BJ (cell line): Measurements from ENCODE around the gene KIF1A. TPM values are rescaled to one million over a fixed set of nuclear protein-coding genes. Genes with fewer than 3 reads are reported as not detected.

Source experiments
- CTCF ChIA-PET: fragments of 350-600 bp; formaldehyde crosslinking; extraction: SDS; loops from one replicate; lab custom pipeline; 2021; ENCODE audit warnings: antibody characterized with exemption, inconsistent platforms; lab: Yijun Ruan, JAX
- POLR2A ChIA-PET: fragments of 300-600 bp; sonication (Branson Sonifier 250); formaldehyde crosslinking; extraction: SDS; loops from one replicate; lab custom pipeline; 2021; ENCODE audit warnings: antibody characterized with exemption; lab: Charles Lee
- DNase-seq: peaks from one replicate; pipeline ENCODE4 v3.0.0-alpha.2; 2011; ENCODE audit warnings: low read depth
- H3K27me3 ChIP-seq: 2 replicates; pipeline ENCODE4 v1.6.0; 2011; ENCODE audit warnings: low read length; ENCODE audit not compliant: control insufficient read depth, insufficient read depth
- H3K36me3 ChIP-seq: 2 replicates; pipeline ENCODE4 v1.5.1; 2011; ENCODE audit warnings: low read length; ENCODE audit not compliant: control insufficient read depth, insufficient read depth
- H3K4me3 ChIP-seq: 2 replicates; pipeline ENCODE4 v1.5.1; 2011; ENCODE audit warnings: low read depth, mild to moderate bottlenecking, control low read depth, low read length
- CTCF ChIP-seq: IDR thresholded peaks from 2 replicates; pipeline ENCODE4 v1.5.1; 2011; ENCODE audit warnings: low read depth, mild to moderate bottlenecking, control low read depth, inconsistent platforms, low read length, moderate library complexity; ENCODE audit not compliant: insufficient read depth
- polyA plus RNA-seq: library from polyadenylated mRNA; depleted of rRNA; stranded (reverse); fragments of >200 nt; gene quantifications from 2 replicates; pipeline ENCODE4 v1.2.3, GENCODE V29; 2011

The KIF1A gene
- polyA plus RNA-seq, 1 experiment = 0.01 TPM

GRCh38 chr2:240816584-240817495 is 3.2 kb downstream of the KIF1A start:
- ChIA-PET CTCF (no interaction called here), POLR2A (no interaction called here)
- no peak for TF ChIP-seq CTCF
- Histone ChIP-seq H3K27me3 (peaks cover 16% of the 10 kb centered on the region), H3K4me3 (no peak overlapping the region), H3K36me3 (no peaks in the 10 kb centered on the region)
- no peak for DNase-seq

- H3K27me3 ChIP-seq = peaks cover 10% of the 10 kb centered on the region
- TF ChIP-seq CTCF = no peak
- ChIA-PET CTCF (no interaction called here), POLR2A (no interaction called here)
- DNase-seq = no peak
- H3K36me3 ChIP-seq = no peaks in the 10 kb centered on the region
- H3K4me3 ChIP-seq = no peak overlapping the region
These were observed 4.0 kb downstream of the KIF1A start for GRCh38 chr2:240815761-240816583.

GRCh38 chr2:240814946-240815760 is 4.9 kb downstream of the KIF1A start:
- H3K36me3 ChIP-seq = no peaks in the 10 kb centered on the region
- POLR2A ChIA-PET = no interaction called here
- TF ChIP-seq CTCF = no peak
- peaks cover 9% of the 10 kb centered on the region for H3K27me3 ChIP-seq
- CTCF ChIA-PET = interaction anchor here (0.8 to 1.0 kb wide), 2 partner anchors 34 to 84 kb away, joined by 3 read pairs; no protein-coding TSS in a partner anchor
- no peak overlapping the region for H3K4me3 ChIP-seq
- no peak for DNase-seq

- CTCF ChIA-PET = no interaction called here
- Histone ChIP-seq H3K4me3 (no peak overlapping the region), H3K27me3 (peaks cover 9% of the 10 kb centered on the region), H3K36me3 (no peaks in the 10 kb centered on the region)
- DNase-seq = no peak
- no peak for TF ChIP-seq CTCF
- POLR2A ChIA-PET = no interaction called here
These were observed 5.7 kb downstream of the KIF1A start for GRCh38 chr2:240814280-240814679.
